GM19452 (cell line): ENCODE measurements around the gene PCDHGA7.
"Not testable (repeated sequence)": the region's sequence is repeated elsewhere in the genome, so short reads cannot be mapped to it uniquely, and the experiment has no call there.

Source experiments
- ATAC-seq: cut with Tn5 transposase; IDR thresholded peaks from one replicate; pipeline ENCODE4 v1.9.1; 2021; ENCODE audit not compliant: unreplicated experiment

Gene PCDHGA7

DNA sequence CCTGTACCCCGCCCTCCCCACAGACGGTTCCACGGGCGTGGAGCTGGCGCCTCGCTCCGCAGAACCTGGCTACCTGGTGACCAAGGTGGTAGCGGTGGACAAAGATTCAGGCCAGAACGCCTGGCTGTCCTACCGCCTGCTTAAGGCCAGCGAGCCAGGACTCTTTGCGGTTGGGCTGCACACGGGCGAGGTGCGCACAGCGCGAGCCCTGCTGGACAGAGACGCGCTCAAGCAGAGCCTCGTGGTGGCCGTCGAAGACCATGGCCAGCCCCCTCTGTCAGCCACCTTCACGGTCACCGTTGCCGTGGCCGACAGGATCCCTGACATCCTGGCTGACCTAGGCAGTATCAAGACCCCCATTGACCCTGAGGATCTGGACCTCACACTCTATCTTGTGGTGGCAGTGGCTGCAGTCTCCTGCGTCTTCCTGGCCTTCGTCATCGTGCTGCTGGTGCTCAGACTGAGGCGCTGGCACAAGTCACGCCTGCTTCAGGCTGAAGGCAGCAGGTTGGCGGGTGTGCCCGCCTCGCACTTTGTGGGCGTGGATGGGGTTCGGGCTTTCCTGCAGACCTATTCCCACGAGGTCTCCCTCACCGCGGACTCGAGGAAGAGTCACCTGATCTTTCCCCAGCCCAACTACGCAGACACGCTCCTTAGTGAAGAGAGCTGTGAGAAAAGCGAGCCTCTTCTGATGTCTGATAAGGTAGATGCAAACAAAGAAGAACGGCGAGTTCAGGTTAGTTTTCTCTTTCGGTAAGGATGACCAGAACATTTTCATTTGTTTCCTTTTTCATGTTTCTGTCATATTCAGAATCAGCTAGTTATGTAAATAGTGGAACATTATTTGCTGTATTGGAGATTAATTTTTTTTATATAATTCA, 16.3 kb upstream of the PCDHGA7 start:
- ATAC-seq: no peak

DNA sequence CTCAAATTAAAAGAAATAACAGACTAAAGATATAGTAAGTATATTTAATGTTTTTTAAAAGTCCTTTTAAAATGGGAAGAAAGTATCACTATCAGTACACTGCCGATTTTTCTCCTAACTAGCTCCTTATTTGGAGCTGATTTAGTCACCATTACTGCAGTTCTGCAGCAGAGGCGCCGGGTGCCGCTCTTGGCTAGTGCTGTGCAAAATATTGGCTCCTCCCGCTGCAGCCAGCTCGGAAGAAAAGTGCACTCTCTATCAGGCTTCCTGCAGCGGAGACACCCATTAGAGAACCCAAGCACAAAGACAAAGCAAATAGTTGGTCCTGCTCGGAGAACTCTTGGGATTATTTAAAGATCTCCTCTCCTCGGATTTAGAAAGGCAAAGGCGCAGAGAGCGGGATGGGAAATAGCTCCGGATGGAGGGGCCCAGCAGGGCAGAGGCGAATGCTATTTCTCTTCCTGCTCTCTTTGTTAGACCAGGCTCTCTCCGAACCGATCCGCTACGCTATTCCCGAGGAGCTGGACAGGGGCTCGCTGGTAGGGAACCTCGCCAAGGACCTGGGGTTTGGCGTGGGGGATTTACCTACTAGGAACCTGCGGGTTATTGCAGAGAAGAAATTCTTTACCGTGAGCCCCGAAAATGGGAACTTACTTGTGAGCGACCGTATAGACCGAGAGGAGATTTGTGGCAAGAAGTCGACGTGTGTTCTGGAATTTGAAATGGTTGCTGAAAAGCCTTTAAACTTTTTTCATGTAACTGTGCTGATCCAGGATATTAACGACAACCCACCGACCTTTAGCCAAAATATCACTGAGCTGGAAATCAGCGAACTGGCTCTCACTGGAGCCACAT, 12.3 kb upstream of the PCDHGA7 start, which contains the start of gene PCDHGB3:
Gene PCDHGB3 (plus strand): TSS at position 249 of the 855 bp plus-strand sequence. CDS start 153 bp downstream, at position 402.
- ATAC-seq: peak; percentile 75

DNA sequence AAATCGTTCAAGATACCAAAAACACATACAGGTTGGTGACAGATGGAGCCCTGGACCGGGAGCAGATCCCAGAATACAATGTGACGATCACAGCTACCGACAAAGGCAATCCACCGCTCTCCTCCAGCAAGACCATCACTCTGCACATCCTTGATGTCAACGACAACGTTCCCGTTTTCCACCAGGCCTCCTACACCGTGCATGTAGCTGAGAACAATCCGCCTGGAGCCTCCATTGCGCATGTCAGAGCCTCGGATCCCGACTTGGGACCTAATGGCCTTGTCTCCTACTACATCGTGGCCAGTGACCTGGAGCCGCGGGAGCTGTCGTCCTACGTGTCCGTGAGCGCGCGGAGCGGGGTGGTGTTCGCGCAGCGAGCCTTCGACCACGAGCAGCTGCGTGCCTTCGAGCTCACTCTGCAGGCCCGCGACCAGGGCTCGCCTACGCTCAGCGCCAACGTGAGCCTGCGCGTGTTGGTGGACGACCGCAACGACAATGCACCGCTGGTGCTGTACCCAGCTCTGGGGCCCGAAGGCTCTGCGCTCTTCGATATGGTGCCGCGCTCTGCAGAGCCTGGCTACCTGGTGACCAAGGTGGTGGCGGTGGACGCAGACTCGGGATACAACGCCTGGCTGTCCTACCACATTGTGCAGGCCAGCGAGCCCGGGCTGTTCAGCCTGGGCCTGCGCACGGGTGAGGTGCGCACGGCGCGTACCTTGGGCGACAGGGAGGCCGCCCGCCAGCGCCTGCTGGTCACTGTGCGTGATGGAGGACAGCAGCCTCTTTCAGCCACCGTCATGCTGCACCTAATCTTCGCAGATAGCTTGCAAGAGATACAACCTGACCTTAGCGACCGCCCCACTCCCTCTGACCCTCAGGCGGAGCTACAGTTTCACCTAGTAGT, 10.7 kb upstream of the PCDHGA7 start:
- no peak for ATAC-seq

DNA sequence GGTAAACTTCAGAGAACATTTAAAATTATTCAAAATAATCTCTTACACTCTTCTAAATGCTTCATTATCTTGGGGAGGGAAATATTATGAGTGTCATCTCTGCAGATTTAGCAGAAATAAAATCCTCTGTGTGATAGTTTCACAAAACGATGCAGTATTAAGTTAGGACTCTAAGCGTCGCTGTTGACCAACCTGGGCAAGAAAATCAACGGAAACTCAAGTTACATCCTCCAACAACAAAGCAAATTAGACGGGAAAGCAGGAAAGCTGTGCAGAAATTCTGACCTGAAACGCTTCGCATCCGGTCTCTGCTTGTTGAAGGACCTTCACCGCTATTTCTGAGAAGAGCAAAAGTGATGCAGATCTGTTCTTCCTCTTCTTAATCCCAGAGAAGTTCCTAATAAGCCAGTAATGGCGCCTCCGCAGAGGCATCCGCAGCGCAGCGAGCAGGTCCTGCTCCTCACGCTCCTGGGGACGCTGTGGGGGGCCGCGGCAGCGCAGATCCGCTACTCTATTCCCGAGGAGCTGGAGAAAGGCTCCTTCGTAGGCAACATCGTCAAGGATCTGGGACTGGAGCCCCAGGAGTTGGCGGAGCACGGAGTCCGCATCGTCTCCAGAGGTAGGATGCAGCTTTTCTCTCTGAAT, 8.7 kb upstream of the PCDHGA7 start, which contains the start of gene PCDHGA6:
Gene PCDHGA6 (plus strand): TSS at position 219 of the 645 bp plus-strand sequence. CDS start 193 bp downstream, at position 412.
- no peak for ATAC-seq

DNA sequence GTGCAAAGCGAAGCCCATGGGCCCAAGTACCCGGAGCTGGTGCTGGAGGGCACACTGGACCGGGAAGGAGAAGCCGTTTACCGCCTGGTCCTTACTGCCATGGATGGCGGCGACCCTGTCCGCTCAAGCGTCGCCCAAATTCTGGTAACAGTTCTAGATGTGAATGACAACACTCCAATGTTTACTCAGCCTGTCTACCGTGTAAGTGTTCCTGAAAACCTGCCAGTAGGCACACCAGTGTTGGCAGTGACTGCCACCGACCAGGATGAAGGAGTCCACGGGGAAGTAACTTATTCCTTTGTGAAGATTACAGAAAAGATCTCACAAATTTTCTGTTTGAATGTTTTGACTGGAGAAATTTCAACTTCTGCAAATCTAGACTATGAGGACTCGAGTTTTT, 7.9 kb upstream of the PCDHGA7 start:
- no peak for ATAC-seq

DNA sequence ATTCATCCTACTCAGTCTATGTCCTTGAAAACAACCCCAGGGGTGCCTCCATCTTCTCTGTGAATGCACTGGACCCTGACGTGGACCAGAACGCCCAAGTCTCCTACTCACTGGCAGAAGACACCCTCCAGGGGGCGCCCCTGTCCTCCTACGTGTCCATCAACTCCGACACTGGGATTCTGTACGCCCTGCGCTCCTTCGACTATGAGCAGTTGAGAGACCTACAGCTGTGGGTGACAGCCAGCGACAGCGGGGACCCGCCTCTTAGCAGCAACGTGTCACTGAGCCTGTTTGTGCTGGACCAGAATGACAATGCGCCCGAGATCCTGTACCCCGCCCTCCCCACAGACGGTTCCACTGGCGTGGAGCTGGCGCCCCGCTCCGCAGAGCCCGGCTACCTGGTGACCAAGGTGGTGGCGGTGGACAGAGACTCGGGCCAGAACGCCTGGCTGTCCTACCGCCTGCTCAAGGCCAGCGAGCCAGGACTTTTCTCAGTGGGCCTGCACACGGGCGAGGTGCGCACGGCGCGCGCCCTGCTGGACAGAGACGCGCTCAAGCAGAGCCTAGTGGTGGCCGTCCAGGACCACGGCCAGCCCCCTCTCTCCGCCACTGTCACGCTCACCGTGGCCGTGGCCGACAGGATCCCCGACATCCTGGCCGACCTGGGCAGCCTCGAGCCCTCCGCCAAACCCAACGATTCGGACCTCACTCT, 6.9 kb upstream of the PCDHGA7 start:
- not testable (repeated sequence) for ATAC-seq

DNA sequence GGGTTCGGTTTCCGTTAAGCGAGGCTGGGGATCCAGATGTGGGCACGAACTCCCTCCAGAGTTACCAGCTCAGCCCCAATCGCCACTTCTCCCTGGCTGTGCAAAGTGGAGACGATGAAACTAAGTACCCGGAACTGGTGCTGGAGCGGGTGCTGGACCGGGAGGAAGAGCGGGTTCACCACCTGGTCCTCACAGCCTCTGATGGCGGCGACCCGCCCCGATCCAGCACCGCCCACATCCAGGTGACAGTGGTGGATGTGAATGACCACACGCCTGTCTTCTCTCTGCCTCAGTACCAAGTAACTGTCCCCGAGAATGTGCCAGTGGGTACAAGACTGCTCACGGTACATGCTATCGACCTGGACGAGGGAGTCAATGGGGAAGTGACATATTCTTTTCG, 803 bp downstream of the PCDHGA7 start:
- no peak for ATAC-seq

DNA sequence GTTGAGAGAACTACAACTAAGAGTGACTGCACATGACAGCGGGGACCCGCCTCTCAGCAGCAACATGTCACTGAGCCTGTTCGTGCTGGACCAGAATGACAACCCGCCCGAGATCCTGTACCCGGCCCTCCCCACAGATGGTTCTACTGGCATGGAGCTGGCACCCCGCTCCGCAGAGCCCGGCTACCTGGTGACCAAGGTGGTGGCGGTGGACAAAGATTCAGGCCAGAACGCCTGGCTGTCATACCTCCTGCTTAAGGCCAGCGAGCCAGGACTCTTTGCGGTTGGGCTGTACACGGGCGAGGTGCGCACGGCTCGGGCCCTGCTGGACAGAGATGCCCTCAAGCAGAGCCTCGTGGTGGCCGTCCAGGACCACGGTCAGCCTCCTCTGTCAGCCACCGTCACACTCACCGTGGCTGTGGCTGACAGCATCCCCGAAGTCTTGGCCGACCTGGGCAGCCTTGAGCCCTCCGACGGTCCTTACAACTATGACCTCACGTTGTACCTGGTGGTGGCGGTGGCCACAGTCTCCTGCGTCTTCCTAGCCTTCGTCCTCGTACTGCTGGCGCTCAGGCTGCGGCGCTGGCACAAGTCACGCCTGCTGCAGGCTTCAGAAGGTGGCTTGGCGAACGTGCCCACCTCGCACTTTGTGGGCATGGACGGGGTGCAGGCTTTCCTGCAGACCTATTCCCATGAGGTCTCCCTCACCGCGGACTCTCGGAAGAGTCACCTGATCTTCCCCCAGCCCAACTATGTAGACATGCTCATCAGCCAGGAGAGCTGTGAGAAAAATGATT, 2.1 kb downstream of the PCDHGA7 start:
- no peak for ATAC-seq

DNA sequence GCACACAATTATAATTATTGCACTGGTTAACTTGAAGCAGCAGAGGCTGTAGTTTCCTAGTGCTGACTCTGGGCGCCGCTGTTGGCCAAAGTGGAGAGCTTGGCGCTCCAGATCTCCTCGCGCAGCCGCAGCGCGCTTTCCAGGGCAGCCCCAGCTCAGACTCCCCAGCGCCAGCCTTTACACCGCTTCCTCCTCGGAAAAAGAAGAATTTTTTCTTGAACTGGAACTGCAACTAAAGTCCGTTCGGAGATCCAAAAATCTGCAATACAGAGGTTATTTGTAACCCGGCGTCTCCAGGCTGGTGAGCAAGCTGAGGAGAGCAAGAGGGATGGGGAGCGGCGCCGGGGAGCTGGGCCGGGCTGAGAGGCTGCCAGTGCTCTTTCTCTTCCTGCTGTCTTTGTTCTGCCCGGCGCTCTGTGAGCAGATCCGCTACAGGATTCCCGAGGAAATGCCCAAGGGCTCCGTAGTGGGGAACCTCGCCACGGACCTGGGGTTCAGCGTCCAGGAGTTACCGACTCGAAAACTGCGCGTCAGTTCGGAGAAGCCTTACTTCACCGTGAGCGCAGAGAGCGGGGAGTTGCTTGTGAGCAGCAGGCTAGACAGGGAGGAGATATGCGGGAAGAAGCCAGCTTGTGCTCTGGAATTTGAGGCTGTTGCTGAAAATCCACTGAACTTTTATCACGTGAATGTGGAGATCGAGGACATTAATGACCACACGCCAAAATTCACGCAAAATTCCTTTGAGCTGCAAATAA, 5.2 kb downstream of the PCDHGA7 start, which contains the start of gene PCDHGB4:
Gene PCDHGB4 (plus strand): TSS at position 142 of the 755 bp plus-strand sequence. CDS start 187 bp downstream, at position 329.
- ATAC-seq: not testable (repeated sequence)

DNA sequence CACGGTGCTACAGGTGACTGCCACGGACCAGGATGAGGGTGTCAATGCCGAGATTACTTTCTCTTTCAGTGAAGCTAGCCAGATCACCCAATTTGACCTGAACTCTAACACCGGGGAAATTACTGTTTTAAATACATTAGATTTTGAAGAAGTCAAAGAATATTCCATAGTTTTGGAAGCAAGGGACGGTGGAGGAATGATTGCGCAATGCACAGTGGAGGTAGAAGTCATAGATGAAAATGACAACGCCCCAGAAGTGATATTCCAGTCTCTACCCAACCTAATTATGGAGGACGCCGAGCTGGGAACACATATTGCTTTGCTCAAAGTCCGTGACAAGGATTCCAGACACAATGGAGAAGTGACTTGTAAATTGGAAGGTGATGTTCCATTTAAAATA, 6.1 kb downstream of the PCDHGA7 start:
- no peak for ATAC-seq

DNA sequence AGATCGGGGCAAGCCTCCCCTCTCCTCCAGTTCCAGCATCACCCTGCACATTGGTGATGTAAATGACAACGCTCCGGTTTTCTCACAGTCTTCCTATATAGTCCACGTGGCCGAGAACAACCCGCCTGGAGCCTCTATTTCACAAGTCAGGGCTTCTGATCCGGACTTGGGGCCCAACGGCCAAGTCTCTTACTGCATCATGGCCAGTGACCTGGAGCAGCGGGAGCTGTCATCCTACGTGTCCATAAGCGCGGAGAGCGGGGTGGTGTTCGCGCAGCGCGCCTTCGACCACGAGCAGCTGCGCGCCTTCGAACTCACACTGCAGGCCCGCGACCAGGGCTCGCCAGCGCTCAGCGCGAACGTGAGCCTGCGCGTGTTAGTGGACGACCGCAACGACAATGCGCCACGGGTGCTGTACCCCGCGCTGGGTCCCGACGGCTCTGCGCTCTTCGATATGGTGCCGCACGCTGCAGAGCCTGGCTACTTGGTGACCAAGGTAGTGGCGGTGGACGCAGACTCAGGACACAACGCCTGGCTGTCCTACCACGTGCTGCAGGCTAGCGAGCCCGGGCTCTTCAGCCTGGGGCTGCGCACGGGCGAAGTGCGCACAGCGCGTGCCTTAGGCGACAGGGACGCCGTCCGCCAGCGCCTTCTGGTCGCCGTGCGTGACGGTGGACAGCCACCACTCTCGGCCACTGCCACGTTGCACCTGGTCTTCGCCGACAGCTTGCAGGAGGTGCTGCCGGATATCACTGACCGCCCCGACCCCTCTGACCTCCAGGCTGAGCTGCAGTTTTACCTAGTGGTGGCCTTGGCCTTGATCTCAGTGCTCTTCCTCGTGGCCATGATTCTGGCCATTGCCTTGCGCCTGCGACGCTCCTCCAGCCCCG, 6.9 kb downstream of the PCDHGA7 start:
- ATAC-seq: no peak

DNA sequence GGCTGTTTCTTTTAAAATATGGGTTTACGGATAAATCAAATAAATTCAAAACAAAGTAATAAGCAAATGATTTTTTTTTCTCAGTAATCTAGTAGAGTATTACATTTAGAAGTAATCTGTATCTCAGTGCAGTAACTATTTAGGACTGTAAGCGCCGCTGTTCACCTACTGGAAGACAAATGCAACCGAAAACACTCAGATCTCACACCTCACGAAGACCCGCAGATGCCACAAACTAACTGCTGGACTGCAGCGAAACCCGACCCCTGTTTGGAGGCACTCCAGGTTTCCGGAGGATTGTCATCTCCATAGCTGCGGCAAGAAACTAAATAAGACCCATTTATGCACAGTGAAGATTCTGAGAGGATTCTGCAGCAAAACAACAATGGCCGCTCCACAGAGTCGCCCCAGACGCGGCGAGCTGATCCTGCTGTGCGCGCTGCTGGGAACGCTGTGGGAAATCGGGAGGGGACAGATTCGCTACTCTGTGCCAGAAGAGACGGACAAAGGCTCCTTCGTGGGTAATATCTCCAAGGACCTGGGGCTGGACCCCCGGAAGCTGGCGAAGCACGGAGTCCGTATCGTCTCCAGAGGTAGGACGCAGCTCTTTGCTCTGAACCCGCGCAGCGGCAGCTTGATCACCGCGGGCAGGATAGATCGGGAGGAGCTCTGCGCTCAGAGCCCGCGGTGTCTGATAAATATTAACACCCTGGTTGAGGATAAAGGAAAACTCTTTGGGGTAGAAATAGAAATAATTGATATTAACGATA, 10.1 kb downstream of the PCDHGA7 start, which contains the start of gene PCDHGA8:
Gene PCDHGA8 (plus strand): TSS at position 205 of the 770 bp plus-strand sequence. CDS start 181 bp downstream, at position 386.
- ATAC-seq: no peak

DNA sequence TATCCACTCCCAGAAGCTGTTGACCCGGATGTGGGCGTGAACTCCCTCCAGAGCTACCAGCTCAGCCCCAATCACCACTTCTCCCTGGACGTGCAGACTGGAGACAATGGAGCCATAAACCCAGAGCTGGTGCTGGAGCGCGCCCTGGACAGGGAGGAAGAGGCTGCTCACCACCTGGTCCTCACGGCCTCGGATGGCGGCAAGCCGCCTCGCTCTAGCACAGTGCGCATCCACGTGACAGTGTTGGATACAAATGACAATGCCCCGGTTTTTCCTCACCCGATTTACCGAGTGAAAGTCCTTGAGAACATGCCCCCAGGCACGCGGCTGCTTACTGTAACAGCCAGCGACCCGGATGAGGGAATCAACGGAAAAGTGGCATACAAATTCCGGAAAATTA, 10.7 kb downstream of the PCDHGA7 start:
- no peak for ATAC-seq

DNA sequence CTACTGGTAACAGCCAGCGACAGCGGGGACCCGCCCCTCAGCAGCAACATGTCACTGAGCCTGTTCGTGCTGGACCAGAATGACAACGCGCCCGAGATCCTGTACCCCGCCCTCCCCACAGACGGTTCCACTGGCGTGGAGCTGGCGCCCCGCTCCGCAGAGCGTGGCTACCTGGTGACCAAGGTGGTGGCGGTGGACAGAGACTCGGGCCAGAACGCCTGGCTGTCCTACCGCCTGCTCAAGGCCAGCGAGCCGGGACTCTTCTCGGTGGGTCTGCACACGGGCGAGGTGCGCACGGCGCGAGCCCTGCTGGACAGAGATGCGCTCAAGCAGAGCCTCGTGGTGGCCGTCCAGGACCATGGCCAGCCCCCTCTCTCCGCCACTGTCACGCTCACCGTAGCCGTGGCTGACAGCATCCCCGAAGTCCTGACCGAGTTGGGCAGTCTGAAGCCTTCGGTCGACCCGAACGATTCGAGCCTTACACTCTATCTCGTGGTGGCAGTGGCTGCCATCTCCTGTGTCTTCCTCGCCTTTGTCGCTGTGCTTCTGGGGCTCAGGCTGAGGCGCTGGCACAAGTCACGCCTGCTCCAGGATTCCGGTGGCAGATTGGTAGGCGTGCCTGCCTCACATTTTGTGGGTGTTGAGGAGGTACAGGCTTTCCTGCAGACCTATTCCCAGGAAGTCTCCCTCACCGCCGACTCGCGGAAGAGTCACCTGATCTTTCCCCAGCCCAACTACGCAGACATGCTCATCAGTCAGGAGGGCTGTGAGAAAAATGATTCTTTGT, 12.1 kb downstream of the PCDHGA7 start:
- ATAC-seq: not testable (repeated sequence)
